A549 (cell line): ENCODE results near the gene PMVK. TPM values are rescaled to one million over a fixed set of nuclear protein-coding genes. Genes with fewer than 3 reads are reported as not detected.
A peak's percentile ranks its signal among the peaks of the same experiment; 100 is the strongest.

Experiments used
- ATAC-seq, 2 experiments: fragments of 200-7000 bp in 1 of 2; fragments of >200 bp in 1 of 2; cut with Nextera tagmentation in 1 of 2; cut with Tn5 transposase in 1 of 2; 3 replicates each; pipeline versions ENCODE4 v1.8.0 to v1.9.1; 2018 to 2020; ENCODE audit warnings: mild to moderate bottlenecking in 1 of 2, moderate library complexity in 1 of 2
- CTCF ChIA-PET: fragments of 300-600 bp; sonication (Branson Sonifier 250); formaldehyde crosslinking; extraction: SDS; loops from one replicate; lab custom pipeline; 2021; ENCODE audit warnings: antibody characterized with exemption, inconsistent platforms; lab: Yijun Ruan, JAX
- POLR2A ChIA-PET: fragments of 350-600 bp; formaldehyde crosslinking; extraction: SDS; loops from one replicate; lab custom pipeline; 2021; ENCODE audit warnings: antibody characterized with exemption, inconsistent platforms; lab: Yijun Ruan, JAX
- DNase-seq, 2 experiments: peaks; one replicate each; pipeline versions ENCODE4 v3.0.0 to v3.0.0-alpha.2; 2011 to 2016; ENCODE audit warnings: low read depth in 1 of 2, low spot score in 1 of 2
- FAIRE-seq: peaks from 2 replicates; lab custom pipeline; 2011; peaks lifted over from hg19 to GRCh38; lab: Jason Lieb, UNC
- H3K27ac ChIP-seq, 2 experiments: fragments of >200 bp; sonication (Bioruptor Twin); formaldehyde crosslinking; 3 replicates each; pipeline ENCODE4 v1.5.1; 2016 to 2017
- H3K4me1 ChIP-seq: fragments of >200 bp; sonication (Bioruptor Twin); formaldehyde crosslinking; 3 replicates; pipeline ENCODE4 v1.6.1; 2016
- H3K4me2 ChIP-seq: fragments of >200 bp; sonication (Bioruptor Twin); formaldehyde crosslinking; 3 replicates; pipeline ENCODE4 v1.6.1; 2016
- H3K4me3 ChIP-seq: fragments of >200 bp; sonication (Bioruptor Twin); formaldehyde crosslinking; 3 replicates; pipeline ENCODE4 v1.5.1; 2016
- H3K9me3 ChIP-seq: fragments of >200 bp; sonication (Bioruptor Twin); formaldehyde crosslinking; 3 replicates; pipeline ENCODE4 v1.6.1; 2016
- CBX2 ChIP-seq: fragments of 200-600 bp; sonication (generic); IDR thresholded peaks from 2 replicates; pipeline ENCODE4 v1.6.1; 2016; ENCODE audit warnings: low read depth, mild to moderate bottlenecking, borderline replicate concordance
- CEBPB ChIP-seq, 2 experiments: fragments of >200 bp in 1 of 2; sonication (Bioruptor Twin) in 1 of 2; formaldehyde crosslinking in 1 of 2; IDR thresholded peaks; 2 replicates each; pipeline ENCODE4 v1.6.1; 2012 to 2016
- CHD2 ChIP-seq: fragments of 150-350 bp; IDR thresholded peaks from 2 replicates; pipeline ENCODE4 v1.6.1; 2014; ENCODE audit warnings: low read length; ENCODE audit not compliant: partially characterized antibody
- MAZ ChIP-seq: fragments of 150-350 bp; IDR thresholded peaks from 2 replicates; pipeline ENCODE4 v1.6.1; 2014; ENCODE audit warnings: antibody characterized with exemption, low read depth, low read length, borderline replicate concordance
- REST ChIP-seq: fragments of 200-600 bp; sonication (generic); IDR thresholded peaks from 2 replicates; pipeline ENCODE4 v1.6.1; 2016; ENCODE audit warnings: antibody characterized with exemption, mild to moderate bottlenecking, moderate library complexity
- SMC3 ChIP-seq: fragments of >200 bp; sonication (Bioruptor Twin); formaldehyde crosslinking; IDR thresholded peaks from 3 replicates; pipeline ENCODE4 v1.6.1; 2018; ENCODE audit warnings: inconsistent platforms
- SREBF2 ChIP-seq: fragments of 450-650 bp; IDR thresholded peaks from 2 replicates; pipeline ENCODE4 v1.6.1; 2014; ENCODE audit warnings: mild to moderate bottlenecking, moderate library complexity
- TP53 ChIP-seq: fragments of 250-450 bp; sonication (Bioruptor Pico); IDR thresholded peaks from 2 replicates; pipeline ENCODE4 v1.5.0; 2021; ENCODE audit warnings: mild to moderate bottlenecking, moderate library complexity
- ZNF302 ChIP-seq: fragments of 250-450 bp; sonication (Bioruptor Pico); IDR thresholded peaks from 2 replicates; pipeline ENCODE4 v1.9.0; 2021; ENCODE audit warnings: inconsistent platforms, mild to moderate bottlenecking, moderate library complexity
- ZSCAN20 ChIP-seq: fragments of 250-450 bp; sonication (Bioruptor Pico); IDR thresholded peaks from 2 replicates; pipeline ENCODE4 v1.8.0; 2022; ENCODE audit warnings: mild to moderate bottlenecking, moderate library complexity
- WGBS: methylation state at CpG from one replicate; pipeline ENCODE4 v1.1.6; 2017; ENCODE audit errors: missing lambda C conversion rate; 5-methylcytosine and 5-hydroxymethylcytosine counted together
- polyA plus RNA-seq, 4 experiments: library from polyadenylated mRNA; depleted of rRNA in 3 of 4; stranded (reverse); fragments of >200 nt; fragmentation: RNase III in 1 of 4; extraction: RNeasy Plus Mini Kit Qiagen cat#74134 plus additional on column Dnase treatment in 1 of 4; gene quantifications; 2 replicates in 3 of 4; 3 replicates in 1 of 4; pipeline ENCODE4 v1.2.3, GENCODE V29; 2011 to 2017
- TF ChIP-seq, protein P1 (sequence below): fragments of >200 bp; sonication (Bioruptor Twin); formaldehyde crosslinking; IDR thresholded peaks from 3 replicates; pipeline ENCODE4 v1.6.1; 2016

PMVK gene
- polyA plus RNA-seq, 2 of the 4 experiments (the other 2 are of a cell fraction): 35.7 to 52.0 TPM

DNA sequence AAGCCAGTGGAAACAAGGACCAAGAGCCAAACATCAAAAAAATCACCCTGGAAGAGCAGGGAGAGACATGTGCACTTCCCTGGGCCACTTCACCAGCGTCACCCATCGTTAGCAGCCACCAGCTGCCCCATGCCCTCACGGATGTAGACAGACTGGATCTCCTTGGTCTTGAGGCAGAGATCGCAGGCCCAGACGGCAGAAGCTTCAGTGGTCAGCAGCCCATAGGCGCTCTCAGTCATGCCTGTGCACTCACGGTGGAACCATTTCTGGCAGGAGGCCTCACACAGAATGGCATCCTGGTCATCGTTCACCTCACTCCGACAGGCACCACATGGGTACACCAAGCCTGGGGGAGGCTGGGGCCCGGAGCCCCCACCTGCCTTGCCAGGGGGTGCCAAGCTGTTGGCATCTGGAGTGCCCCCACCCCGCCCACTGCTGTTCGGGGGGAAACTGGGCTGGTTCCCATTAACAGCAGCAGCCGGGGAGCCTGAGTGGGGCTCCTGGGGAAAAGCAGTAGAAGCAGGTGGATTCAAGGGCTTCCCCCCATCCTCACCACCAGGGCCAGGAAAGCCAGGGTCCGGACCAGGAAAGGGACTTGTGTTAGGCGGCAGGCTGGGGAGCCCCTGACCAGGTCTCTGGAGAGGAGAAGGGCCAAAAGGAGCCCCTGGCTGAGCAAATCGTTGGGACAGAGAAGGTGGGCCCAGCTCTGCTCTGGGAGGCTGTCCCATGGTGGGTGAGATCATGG lies 22.3 kb upstream of the PMVK start (continued):
- TF ChIP-seq ZSCAN20 (CRISPR knock-in tag): no peak
- no peak for TF ChIP-seq SREBF2

GRCh38 chr1:154958036-154958435 lies 21.5 kb upstream of the PMVK start:
- H3K27ac ChIP-seq: no peak overlapping the region
- no peaks in the 10 kb centered on the region for H3K9me3 ChIP-seq
- H3K4me3 ChIP-seq: no peak overlapping the region
- no peak for FAIRE-seq
- ATAC-seq: no peak
- TF ChIP-seq SMC3: no peak
- TF ChIP-seq CBX2: no peak
- no peak for TF ChIP-seq REST
- no peak for TF ChIP-seq MAZ
- 88% methylated on average over 2 of the region's 2 CpGs for whole genome bisulfite sequencing
- H3K4me1 ChIP-seq: peaks cover 34% of the 10 kb centered on the region
- CTCF ChIA-PET: interaction anchor here (1.2 to 1.5 kb wide), 2 partner anchors 127 to 134 kb away, joined by 3 read pairs; no protein-coding TSS in a partner anchor
- POLR2A ChIA-PET: no interaction called here
- no peak for DNase-seq
- no peak overlapping the region for H3K4me2 ChIP-seq

DNA sequence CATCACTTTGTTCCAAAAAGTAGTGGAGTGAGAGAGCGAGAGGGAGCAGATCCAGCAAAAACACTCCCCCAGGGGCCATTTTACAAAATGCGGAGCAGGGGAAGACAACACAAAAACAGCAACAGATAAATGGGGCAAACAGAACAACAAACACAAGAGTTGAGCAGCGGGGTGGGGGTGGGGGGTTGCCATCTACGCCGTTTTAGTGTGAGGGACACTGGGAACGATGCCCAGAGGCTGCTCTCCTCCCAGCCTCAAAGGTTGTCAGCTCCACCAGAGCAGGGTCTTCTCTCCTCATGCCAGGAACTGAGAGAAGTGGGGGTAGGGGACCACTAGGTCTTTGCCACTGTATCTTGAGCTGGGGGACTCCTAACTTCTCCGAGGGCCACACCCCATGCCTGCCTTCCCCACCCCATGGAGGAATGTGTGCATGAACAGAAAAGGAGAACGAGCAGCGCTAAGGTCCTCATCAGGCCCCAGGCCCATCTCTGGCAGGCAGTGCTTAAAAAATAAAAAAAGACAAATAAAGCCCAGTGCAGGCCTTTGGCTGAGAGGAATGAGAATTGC lies 20.7 kb upstream of the PMVK start:
- H3K4me1 ChIP-seq: peaks cover 27% of the 10 kb centered on the region
- H3K27ac ChIP-seq: 0 out of 6 replicates have a peak overlapping the region, but pooled peaks of 1 of the 2 experiments have one; percentile 11
- ATAC-seq (no peak), FAIRE-seq (no peak), DNase-seq (no peak)
- TF ChIP-seq ZNF302 (no peak), CEBPB (IDR thresholded peaks at IDR 0.05) (no peak), TP53 (CRISPR knock-in tag) (no peak), CHD2 (no peak), CBX2 (no peak), REST (no peak)
- TF ChIP-seq, protein P1, sequence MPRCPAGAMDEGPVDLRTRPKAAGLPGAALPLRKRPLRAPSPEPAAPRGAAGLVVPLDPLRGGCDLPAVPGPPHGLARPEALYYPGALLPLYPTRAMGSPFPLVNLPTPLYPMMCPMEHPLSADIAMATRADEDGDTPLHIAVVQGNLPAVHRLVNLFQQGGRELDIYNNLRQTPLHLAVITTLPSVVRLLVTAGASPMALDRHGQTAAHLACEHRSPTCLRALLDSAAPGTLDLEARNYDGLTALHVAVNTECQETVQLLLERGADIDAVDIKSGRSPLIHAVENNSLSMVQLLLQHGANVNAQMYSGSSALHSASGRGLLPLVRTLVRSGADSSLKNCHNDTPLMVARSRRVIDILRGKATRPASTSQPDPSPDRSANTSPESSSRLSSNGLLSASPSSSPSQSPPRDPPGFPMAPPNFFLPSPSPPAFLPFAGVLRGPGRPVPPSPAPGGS: no peak
- ChIA-PET CTCF (interaction anchor here (1.6 kb wide), 1 partner anchor 128 kb away, joined by 6 read pairs; no protein-coding TSS in a partner anchor), POLR2A (interaction anchor here (2.3 to 2.4 kb wide), 2 partner anchors 14 to 17 kb away, joined by 10 to 26 read pairs; partner anchors contain the start of genes CKS1B and SHC1)
- no peak overlapping the region for H3K4me3 ChIP-seq
- 65% methylated on average over 9 of the region's 9 CpGs for WGBS
- no peaks in the 10 kb centered on the region for H3K9me3 ChIP-seq
- H3K4me2 ChIP-seq: peak overlapping the region; percentile 93
